NCI-H2227 (cell line): Measurements from ENCODE around the gene TLX2.
"Not testable (repeated sequence)": the region's sequence is repeated elsewhere in the genome, so short reads cannot be mapped to it uniquely, and the experiment has no call there.

Experiments
- DNase-seq: peaks from one replicate; lab custom pipeline; 2025; ENCODE audit not compliant: unreplicated experiment; lab: John Stamatoyannopoulos, UW

The TLX2 gene

DNA sequence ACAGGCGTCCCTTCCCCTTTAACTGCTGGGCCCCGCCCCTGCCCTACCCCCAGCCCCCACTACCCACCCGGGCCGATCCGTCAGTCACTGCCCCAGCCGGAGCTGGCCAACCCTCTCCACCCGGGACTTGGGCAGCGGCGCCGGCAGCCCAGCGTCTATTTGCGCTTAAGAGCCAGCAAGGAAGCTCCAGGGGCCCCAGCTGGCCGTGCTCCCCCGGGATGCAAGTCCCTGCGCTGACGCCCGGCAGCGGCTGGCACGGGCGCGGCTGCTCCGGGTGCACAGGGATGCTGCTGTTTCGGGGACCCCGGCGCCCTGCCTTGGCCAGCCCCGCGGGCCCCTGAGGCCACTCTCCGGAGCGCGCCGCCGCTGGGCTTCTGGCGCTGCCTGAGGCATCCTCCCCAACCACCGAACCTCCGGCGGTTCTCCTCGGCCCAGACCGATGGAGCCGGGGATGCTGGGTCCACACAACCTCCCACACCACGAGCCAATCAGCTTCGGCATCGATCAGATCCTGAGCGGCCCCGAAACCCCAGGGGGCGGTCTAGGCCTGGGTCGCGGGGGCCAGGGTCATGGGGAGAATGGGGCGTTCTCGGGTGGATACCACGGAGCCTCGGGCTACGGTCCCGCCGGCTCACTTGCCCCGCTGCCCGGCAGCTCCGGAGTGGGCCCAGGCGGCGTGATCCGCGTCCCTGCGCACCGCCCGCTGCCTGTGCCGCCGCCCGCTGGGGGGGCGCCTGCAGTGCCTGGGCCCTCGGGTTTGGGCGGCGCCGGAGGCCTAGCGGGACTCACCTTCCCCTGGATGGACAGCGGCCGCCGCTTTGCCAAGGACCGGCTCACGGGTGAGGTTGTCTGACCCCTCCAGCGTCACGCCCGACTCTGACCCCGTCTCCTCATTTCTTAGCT, at the start of gene TLX2:
Gene TLX2, plus strand, starts transcription at position 83 of the 903 bp plus-strand sequence. Its CDS starts 357 bp downstream, at position 440.
- DNase-seq: no peak

DNA sequence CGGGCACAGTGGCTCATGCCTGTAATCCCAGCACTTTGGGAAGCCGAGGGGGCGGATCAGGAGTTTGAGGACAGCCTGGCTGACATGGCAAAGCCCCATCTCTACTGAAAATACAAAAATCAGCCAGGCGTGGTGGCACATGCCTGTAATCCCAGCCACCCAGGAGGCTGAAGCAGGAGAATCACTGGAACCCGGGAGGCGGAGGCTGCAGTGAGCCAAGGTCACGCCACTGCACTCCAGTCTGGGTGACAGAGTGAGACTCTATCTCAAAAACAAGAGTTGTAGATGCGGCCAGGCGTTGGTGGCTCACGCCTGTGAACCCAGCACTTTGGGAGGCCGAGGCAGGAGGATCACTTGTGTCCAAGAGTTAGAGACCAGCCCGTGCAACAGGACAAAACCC, 43.5 kb upstream of the TLX2 start:
- not testable (repeated sequence) for DNase-seq

DNA sequence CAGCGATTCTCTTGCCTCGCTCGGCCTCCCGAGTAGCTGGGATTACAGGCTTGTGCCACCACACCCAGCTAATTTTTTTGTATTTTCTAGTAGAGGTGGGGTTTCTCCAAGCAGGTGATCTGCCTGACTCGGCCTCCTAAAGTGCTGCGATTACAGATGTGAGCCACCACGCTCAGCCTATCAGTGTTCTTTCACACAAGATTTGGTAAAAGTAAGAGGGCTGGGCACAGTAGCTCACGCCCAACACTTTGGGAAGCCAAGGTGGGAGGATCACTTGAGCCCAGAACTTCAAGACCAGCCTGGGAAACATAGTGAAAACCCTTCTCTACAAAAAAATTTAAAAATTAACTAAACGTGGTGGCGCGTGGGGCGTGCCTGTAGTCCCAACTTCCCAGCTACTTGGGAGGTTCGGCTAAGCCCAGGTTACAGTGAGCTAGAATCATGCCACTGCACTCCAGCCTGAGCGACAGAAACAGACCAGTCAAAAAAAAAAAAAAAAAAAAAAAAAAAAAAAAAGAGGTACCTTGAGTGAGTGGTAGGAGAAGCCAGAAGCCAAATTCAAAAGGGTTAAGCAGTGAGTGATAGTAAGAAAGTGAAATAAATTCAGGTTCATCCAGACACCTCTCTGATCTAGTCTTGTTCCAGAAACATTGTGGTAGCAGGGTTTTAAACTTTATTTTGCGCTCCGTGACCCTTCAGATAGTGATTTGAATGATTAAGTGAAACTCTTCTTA, 42.8 kb upstream of the TLX2 start:
- no peak for DNase-seq

DNA sequence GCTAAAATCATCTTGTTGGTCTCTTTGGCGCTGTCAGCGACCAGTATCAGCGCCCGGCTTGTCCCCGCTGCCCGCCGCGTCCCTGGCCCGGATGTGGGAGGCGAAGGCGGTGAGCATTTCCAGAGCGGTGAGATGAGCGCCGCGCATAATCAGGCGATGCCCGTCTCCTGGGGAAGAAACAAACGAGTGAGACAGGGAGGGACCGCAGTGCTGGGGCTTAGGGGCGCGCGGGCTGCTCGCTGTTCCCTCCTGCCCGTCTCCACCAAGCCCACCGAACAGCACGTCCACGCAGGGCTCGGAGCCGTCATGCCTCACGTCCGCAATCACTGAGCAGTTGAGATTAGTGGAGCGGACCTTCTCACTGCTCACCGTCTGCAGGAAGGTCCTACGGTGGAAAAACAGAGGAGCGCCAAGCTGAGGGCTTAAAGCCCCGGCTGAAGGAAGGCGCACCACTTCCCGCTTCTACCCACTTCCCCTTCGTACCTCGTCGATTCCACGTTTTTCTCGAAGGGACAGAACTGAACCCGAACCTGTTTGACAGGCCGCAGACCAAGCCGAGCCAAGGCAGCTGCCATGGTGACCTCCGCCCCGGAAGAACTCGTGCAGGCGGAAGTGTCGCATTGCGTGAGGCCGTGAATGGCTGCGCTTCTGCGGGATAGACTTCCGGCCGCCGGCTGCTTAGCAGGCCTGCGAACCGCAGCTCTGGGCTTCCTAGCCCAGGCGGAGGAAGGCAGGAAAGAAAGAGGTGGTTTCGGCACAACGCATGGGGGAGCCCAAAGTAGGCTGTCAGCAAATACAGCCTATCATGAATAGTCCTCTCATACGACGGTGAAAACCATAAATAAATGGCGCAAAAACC, 41.9 kb upstream of the TLX2 start, which contains the start of gene MRPL53:
Gene MRPL53, minus strand, starts transcription at position 595 of the 859 bp plus-strand sequence. Its CDS starts 20 bp downstream, at position 575.
- peak; percentile 97 for DNase-seq

DNA sequence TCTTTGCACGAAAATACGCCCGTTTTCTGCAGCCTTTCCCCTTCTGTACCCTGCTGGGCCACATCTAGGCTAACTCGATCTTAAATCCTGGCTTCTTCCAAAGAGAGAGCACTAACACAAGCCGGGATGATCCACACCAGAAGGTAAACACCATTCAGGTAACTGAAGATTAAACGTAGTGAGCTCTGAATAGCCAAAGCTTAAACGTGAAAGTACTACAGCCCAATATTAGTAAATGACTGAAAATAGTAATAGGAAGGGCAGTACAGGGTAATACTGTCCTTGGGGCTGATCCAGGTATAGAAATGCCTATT, 41.3 kb upstream of the TLX2 start:
- DNase-seq: no peak

DNA sequence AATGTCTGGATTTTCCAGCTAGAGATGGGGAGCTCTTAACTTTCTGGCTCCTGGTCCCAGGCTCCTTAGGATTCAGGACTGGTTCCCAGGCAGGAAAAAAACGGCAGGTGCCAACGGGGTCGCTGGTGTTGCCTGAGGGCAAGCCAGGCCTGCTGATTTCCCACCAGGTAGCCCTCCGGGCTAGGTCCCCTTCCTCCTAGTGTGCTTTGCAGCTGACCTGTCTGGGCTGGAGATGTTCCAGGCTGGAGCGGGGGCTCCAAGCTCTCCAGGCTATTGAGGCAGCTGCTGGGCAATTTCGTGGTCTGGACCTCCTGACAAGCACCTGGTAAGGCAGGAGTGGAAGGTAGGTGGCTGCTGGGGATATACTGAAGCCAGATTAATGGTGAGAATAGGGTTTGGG, 39.8 kb upstream of the TLX2 start:
- no peak for DNase-seq

DNA sequence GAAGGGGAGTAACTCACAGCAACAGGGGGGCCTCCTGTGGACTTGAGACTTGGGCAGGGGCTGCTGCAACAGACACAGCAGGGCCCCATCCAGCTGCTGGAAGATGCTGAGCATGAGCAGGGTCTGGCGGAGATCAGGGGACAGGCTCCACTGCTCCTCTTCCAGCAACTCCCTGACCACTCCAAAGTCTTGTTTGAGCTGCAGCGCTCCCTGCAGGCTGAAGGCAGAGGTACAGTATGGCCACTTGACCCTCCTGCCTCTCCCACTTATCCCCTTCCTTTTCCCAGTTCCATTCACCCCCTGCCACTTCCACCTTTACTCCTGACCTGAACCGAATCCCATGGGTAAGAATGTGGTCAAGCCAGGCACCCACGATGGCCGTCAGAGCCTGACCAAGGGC, 39.4 kb upstream of the TLX2 start:
- DNase-seq: no peak

DNA sequence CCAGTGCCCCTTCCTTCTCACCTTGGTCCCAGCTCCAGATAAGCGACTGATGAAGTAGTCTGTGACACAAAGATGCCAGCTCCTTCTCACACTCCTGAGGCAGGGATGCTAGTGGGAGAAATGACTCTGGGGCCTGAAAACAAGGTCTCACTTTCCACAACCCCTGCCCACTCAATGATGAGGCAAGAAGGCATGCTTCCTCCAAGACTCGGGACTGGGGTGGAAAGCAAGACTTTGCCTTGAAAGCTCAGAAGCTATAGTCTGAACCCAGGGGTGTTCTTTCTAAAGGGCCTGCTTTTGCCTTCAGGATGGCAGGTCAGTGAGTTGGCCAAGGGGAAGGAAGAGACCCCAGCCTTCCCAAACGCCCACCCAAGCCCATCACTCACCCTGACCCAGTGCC, 32.8 kb upstream of the TLX2 start:
- DNase-seq: no peak

DNA sequence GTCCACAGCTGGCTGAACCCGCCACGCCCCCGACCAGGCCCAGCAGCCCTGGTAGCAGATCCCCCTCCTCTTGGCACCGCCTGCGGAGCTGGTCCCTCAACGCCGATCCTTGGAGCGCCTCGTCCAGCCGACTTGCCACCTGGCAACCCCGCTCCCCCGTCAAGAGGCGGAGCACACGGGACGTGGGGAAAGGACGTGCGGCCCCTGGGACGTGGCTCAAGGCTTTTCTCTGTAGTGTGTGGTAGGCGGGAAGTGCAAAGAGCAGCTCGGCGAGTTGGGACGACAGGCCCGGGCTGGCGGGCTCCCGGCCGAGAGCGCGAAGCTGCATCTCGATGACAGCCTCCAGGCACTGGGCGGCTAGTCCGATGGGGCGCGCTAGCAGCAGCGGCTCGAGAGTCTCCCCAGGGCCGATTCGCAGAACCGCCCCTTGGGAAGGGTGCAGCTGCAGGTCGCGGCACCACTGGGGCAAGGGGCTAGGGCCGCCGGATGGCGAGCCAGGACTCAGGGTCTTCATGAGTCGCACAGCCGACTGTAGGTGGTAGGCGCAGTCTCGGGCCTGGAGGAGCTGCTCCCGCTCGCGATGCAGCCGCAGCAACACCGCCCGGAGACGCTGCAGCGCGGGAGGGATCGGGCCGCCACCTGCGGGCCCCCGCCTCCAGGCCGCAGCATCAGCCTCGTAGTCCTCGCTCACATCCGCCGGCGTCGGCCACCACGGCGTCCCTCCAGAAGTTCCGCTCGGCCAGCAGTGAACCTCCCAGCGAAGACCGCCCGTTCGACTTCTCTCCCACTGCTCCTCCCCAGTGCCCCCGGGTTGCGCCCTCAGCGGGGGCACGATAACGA, 32.1 kb upstream of the TLX2 start:
- DNase-seq: peak; percentile 85

DNA sequence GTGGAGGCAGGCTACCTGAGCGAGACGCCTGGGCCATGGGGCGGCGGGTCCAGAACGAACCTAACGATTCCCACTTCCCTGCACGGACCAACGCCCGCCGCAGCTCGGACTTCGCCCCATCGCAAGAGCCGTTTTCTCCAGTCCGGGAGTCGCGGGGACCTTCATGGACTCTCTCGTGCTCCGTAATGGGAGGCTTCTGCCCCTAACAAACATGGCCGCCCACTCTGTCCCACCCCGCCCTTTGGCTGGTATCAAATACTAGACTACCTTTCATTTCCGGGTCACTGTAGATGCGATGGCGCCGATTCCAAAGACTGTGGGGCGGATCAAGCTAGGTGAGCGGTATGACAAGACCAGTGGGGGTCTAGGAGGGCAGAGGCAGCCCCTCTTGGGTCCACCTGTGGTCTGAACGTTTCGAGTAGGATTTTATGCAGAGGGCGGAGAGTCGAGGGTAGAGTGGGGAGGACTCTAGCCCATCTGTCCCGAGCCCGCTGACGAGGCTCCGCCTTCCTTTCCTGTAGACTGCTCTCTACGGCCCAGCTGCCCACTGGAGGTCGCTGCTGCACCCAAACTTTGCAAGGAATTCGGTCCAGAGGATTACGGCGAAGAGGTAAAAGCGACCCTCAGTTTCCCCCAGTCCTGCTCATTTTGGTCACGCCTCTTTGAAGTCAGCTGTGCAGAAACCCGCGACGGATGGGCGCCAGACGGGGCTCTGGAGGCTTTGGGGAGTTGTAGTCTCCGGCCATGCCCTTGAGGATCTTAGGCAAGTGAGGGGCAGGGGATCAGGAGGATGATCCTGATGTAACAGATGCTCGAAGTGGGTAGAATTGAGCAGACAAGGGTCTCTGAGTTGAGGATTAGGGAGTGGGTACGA, 31.2 kb upstream of the TLX2 start, which contains the start of the genes CCDC142 and TTC31:
Gene CCDC142, minus strand, starts transcription at position 198 of the 874 bp plus-strand sequence. Its CDS starts 161 bp downstream, at position 37.
Gene TTC31, plus strand, starts transcription at position 281 of the 874 bp plus-strand sequence. Its CDS starts 15 bp downstream, at position 296.
- peak; percentile 95 for DNase-seq

DNA sequence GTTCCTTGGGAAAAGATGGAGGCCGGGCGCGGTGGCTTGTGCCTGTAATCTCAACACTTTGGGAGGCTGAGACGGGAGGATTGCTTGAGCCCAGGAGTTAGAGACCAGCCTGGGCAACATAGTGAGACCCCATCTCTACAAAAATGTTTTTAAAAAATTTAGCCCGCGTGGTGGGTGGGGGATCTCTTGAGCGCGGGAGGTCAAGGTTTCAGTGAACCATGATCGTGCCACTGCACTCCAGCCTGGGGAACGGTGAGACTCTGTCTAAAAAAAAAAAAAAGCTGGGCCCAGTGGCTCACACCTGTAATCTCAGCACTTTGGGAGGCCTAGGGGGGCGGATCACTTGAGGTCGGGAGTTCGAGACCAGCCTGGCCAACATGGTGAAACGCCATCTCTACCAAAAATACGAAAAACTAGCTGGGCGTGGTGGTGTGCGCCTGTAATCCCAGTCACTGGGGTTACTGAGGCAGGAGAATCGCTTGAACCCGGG, 30.5 kb upstream of the TLX2 start:
- not testable (repeated sequence) for DNase-seq

DNA sequence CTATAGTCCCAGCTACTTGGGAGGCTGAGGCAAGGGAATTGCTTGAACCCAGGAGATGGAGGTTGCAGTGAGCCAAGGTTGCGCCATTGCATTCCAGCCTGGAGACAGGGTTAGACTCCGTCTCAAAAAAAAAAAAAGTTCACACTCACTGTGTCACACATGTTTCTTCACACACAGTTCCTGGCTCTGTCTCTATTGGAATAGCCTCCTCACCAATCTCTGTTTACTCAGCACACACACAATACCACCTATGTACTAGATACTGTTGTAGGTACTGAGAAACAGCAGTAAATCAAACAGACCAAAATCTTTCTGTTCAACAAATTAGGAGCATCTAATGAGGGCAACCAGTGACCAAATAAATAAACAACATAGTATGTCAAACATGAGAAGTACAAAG, 28.1 kb upstream of the TLX2 start:
- DNase-seq: no peak

DNA sequence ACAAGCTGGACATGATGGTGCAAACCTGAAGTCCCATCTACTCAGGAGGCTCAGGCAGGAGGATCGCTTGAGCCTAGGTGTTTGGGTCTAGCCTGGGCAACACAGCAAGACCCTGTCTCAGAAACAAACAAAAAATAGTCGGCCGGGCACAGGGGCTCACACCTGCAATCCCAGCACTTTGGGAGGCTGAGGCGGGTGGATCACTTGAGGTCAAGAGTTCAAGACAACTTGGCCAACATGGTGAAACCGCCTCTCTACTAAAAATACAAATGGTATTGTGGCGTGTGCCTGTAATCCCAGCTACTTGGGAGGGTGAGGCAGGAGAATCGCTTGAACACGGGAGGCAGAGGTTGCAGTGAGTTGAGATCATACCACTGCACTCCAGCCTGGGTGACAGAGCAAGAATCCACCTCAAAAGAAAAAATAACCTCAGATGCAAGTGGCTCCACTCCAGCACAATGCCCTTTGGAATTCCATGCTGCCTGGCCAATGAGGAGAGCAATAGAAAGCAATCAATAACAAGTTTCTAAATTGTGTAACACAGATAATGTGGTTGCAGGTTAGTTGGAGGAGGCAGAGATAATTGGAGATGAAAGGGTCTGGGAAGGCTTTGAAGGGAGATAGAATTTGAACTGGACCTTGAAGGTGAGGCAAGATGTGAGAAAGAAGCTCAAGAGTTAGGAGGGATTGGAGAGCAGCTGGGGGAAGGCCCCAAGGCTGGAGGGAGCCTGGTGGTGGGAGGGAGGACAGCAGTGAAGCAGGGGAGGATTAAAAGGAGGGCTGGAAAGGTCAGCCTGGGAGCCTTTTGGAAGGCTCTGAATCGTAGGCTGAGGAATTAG, 25.4 kb upstream of the TLX2 start:
- no peak for DNase-seq

DNA sequence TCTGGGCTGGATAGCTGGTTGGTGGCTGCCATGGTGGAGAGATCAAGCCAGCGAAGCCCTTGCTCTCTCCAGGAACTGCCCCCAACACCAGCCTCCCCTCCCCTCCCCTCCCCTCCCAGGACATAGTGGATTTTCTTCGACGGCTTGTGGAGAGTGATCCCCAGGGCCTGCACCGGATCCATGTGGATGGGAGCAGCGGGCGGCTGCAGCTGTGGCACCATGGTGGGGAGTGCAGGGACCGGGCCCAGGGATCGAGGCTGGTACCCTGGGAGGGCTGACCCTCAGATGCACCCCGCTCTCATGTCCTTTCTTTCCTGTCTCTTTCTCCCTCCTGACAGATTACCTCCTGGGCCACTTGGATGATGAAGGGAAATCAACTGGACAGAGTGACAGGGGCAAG, 24.3 kb upstream of the TLX2 start:
- DNase-seq: no peak

DNA sequence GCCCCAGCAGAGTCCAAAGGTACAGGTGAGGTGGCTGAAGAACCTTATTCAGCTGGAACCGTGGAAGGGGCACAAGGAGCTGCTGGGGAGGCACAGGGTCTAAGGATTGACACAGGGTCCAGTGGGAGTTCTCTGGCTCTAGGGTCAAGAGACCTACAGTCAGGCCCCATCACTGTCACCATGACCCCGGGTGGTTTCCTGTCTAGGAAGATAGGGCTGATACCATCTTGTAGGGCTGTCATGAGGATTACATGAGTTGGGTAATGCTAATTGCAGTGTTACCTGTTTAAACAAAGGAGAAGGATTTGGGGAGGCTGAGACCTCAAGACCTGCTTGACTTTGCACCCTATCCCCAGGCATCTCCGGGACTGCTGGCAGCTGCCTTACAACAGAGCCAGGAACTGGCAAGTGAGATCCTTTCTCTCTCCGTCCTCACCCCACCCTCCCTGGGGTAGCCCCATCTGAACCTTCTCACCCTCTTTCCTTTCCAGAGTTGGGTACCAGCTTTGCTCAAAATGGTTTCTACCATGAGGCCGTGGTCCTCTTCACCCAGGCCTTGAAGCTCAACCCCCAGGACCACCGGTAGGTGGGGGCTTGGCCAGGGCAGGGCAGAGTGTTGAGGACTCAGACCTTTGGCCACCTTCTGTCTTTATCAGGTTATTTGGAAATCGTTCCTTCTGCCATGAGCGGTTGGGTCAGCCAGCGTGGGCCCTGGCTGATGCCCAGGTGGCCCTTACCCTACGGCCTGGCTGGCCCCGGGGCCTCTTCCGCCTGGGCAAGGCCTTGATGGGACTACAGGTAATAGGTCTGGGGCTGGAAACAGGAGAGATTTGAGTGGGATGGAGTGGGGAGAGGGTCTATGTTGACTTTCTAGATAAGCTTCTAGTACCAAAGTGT, 22.4 kb upstream of the TLX2 start:
- no peak for DNase-seq

DNA sequence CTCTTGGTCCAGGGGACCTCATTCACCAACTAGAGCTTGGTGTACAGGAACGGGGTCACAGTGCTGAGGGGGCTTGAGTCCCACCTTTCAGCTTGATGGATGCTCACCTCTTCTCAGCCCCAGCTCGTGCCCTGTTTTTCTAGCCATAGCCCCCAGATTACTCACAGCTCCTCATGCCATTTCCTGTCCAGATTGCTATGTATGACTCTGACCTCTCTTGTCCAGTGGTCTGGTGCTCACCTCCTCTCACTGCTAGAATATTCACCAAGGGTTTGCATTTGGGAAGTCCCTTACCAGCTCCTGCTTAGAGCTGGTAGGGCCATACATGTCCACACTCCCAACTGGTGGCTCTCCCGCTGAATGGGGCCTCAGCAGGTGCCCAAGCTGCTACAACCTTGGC, 20.7 kb upstream of the TLX2 start:
- DNase-seq: no peak

DNA sequence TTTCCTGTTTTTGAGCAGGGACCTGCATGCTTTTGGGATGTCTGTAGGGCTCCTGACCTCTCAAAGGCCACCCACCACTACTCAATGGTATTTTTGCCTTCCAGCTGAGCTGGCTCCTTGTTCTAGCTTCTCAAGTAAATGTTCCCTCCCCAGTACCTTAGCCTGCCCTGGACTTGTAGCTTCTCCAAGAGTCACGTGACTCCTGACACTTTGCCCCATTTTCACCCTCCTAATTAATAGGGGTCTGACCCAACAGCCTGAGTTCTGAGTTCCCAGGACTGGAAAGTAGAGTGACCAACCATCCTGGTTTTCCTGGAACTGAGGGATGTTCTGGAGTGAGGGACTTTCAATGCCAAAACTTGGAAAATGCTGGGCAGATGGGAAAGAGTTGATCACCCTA, 18.8 kb upstream of the TLX2 start:
- DNase-seq: no peak
